Testis (tissue), 3 donors: ENCODE data around the gene CEP250. TPM values are rescaled to one million over a fixed set of nuclear protein-coding genes. Genes with fewer than 3 reads are reported as not detected.

Source experiments
- DNase-seq: peaks from one replicate; pipeline ENCODE4 v3.0.0-alpha.2; 2019
- H3K27ac ChIP-seq, 2 donors: fragments of 200-600 bp; sonication (generic); one replicate each; pipeline ENCODE4 v1.5.1; 2019
- H3K27me3 ChIP-seq: fragments of 200-600 bp; sonication (generic); one replicate; pipeline ENCODE4 v1.5.1; 2019
- H3K36me3 ChIP-seq: fragments of 200-600 bp; sonication (generic); one replicate; pipeline ENCODE4 v1.5.1; 2017; ENCODE audit warnings: low read depth; ENCODE audit errors: missing control alignments
- H3K4me1 ChIP-seq: fragments of 200-600 bp; sonication (generic); one replicate; pipeline ENCODE4 v1.5.1; 2019
- H3K4me3 ChIP-seq, 2 donors: fragments of 200-600 bp; sonication (generic); one replicate each; pipeline ENCODE4 v1.5.1; 2017 to 2019
- H3K9me3 ChIP-seq: fragments of 200-600 bp; sonication (generic); one replicate; pipeline ENCODE4 v1.5.1; 2017
- CTCF ChIP-seq, 3 experiments: fragments of 450-650 bp in 2 of 3; fragments of 200-600 bp in 1 of 3; sonication (generic) in 1 of 3; IDR thresholded peaks; one replicate each; pipeline ENCODE4 v1.5.1; 2016 to 2019; ENCODE audit warnings: antibody characterized with exemption in 3 of 3, mild to moderate bottlenecking in 2 of 3, moderate library complexity in 1 of 3
- POLR2A ChIP-seq: fragments of 450-650 bp; IDR thresholded peaks from one replicate; pipeline ENCODE4 v1.6.1; 2017; ENCODE audit warnings: antibody characterized with exemption, mild to moderate bottlenecking, moderate library complexity
- WGBS, 2 donors: methylation state at CpG; one replicate each; pipeline ENCODE4 v1.1.5; 2018; 5-methylcytosine and 5-hydroxymethylcytosine counted together
- intact Hi-C: fragments of 100-400 bp; cut with DNase I; formaldehyde crosslinking; loops from one replicate; pipeline ENCODE4 v1.15.1; 2023; ENCODE audit warnings: low total_unique reads
- polyA plus RNA-seq: library from polyadenylated mRNA; stranded (reverse); fragments of 350-450 nt; fragmentation: Illumina TruSeq; extraction: RNeasy Lipid Tissue Mini Kit (QIAGEN cat#74804); gene quantifications from one replicate; pipeline ENCODE4 v1.2.3, GENCODE V29; 2014; ENCODE audit warnings: low read depth, low replicate concordance; ENCODE audit not compliant: insufficient read depth
- total RNA-seq, 2 donors: library from RNA; depleted of rRNA; stranded (reverse); fragments of >200 nt; gene quantifications; one replicate each; pipeline ENCODE4 v1.2.3, GENCODE V29; 2016

The CEP250 gene
- total and polyA plus RNA-seq, 3 donors from 2014 or later: 41.2 to 68.6 (median 54.5) TPM

GRCh38 chr20:35489717-35490116 is 34.3 kb downstream of the CEP250 start:
- H3K27ac ChIP-seq: no peak overlapping the region
- WGBS, 2 donors: 84 to 91% methylated on average over 5 of the region's 5 CpGs
- no peaks in the 10 kb centered on the region for H3K36me3 ChIP-seq
- TF ChIP-seq CTCF (IDR thresholded peaks at IDR 0.05): no peak
- TF ChIP-seq POLR2A: no peak
- H3K9me3 ChIP-seq: no peaks in the 10 kb centered on the region
- DNase-seq: no peak
- intact Hi-C loops: no loop called here
- H3K4me1 ChIP-seq: no peaks in the 10 kb centered on the region
- H3K4me3 ChIP-seq: no peak overlapping the region
- no peaks in the 10 kb centered on the region for H3K27me3 ChIP-seq

DNA sequence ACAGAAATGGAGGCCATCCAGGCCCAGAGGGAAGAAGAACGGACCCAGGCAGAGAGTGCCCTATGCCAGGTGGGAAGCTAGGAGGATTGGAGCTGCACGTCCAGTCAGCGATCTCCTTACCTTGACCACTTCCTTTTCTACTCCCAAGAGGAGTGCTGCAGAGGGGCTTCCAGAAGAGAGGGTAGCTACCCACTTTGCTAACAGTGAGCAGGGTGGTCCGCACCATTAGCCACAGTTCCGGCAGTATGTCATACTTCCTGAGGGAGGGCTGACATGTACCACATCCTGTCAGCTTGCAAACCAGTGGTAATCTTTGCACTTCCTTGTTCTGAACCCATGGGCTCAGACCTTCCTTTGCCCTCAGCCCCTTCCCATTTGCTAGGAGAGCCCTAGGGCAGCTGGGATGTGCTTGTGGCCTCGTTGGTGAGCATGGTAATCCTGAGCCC is 35.4 kb downstream of the CEP250 start:
- Histone ChIP-seq H3K4me3 (no peak overlapping the region), H3K9me3 (no peaks in the 10 kb centered on the region), H3K27ac (no peak overlapping the region), H3K36me3 (no peaks in the 10 kb centered on the region), H3K4me1 (no peaks in the 10 kb centered on the region), H3K27me3 (no peaks in the 10 kb centered on the region)
- DNase-seq: no peak
- WGBS, 2 donors: 74 to 87% methylated on average over 6 of the region's 6 CpGs
- TF ChIP-seq CTCF (IDR thresholded peaks at IDR 0.05) (no peak), POLR2A (no peak)
- intact Hi-C loops: no loop called here

- DNase-seq: no peak
- Histone ChIP-seq H3K4me3 (no peak overlapping the region), H3K4me1 (peaks cover under 1% of the 10 kb centered on the region), H3K9me3 (no peaks in the 10 kb centered on the region), H3K27ac (no peak overlapping the region), H3K27me3 (no peaks in the 10 kb centered on the region), H3K36me3 (no peaks in the 10 kb centered on the region)
- WGBS, 2 donors: 90% methylated on average over 5 of the region's 5 CpGs
- no peak for TF ChIP-seq POLR2A
- no peak for TF ChIP-seq CTCF (IDR thresholded peaks at IDR 0.05)
- intact Hi-C loops: no loop called here
Observed at GRCh38 chr20:35491823-35492222, 36.4 kb downstream of the CEP250 start.

DNA sequence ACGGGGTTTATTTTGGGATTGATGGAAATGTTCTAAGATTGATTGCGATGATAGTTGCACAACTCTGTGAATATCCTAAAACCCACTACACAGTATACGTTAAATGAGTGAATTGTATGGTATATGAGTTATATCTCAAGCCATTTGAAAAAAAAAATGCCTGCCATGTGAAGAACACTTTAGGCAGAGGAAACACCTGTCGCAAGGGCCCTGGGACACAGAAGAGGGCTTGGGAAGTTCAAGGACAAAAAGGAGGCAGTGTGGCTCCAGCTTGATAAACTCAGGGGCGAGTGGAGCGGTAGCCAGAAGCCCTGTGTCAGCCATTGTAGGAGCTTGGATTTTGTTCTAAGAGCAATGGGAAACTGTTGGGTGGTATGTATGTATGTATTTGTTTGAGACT is 37.0 kb downstream of the CEP250 start:
- no peak for TF ChIP-seq POLR2A
- H3K27ac ChIP-seq: no peak overlapping the region
- no peak for DNase-seq
- no peaks in the 10 kb centered on the region for H3K36me3 ChIP-seq
- H3K9me3 ChIP-seq: no peaks in the 10 kb centered on the region
- no peak overlapping the region for H3K4me3 ChIP-seq
- no peaks in the 10 kb centered on the region for H3K27me3 ChIP-seq
- intact Hi-C loops: no loop called here
- 86 to 88% methylated on average over 6 of the region's 6 CpGs for WGBS, 2 donors
- peaks cover 6% of the 10 kb centered on the region for H3K4me1 ChIP-seq

DNA sequence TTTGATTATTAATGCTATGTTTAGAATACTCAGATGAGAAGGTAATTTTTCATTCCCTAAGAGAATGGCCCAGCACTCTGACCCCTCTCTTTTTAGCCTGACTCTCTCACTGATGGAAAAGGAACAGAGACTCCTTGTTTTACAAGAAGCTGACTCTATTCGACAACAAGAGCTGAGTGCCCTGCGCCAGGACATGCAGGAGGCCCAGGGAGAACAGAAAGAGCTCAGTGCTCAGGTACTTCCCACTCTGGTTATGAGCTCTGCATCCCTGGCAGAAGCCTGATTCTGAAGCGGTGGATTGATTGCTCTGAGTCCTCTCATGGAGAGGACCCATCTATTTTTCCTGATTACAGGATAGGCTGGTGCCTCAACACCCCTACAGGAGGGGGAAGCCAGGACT is 41.1 kb downstream of the CEP250 start:
- TF ChIP-seq CTCF (IDR thresholded peaks at IDR 0.05): no peak
- peaks cover 8% of the 10 kb centered on the region for H3K4me1 ChIP-seq
- intact Hi-C loops: no loop called here
- no peaks in the 10 kb centered on the region for H3K36me3 ChIP-seq
- H3K4me3 ChIP-seq: no peak overlapping the region
- no peak for DNase-seq
- H3K9me3 ChIP-seq: no peaks in the 10 kb centered on the region
- WGBS, 2 donors: 86 to 88% methylated on average over 3 of the region's 3 CpGs
- H3K27me3 ChIP-seq: no peaks in the 10 kb centered on the region
- no peak overlapping the region for H3K27ac ChIP-seq
